Measurements from ENCODE around the gene GRB10.

GRB10 gene

DNA sequence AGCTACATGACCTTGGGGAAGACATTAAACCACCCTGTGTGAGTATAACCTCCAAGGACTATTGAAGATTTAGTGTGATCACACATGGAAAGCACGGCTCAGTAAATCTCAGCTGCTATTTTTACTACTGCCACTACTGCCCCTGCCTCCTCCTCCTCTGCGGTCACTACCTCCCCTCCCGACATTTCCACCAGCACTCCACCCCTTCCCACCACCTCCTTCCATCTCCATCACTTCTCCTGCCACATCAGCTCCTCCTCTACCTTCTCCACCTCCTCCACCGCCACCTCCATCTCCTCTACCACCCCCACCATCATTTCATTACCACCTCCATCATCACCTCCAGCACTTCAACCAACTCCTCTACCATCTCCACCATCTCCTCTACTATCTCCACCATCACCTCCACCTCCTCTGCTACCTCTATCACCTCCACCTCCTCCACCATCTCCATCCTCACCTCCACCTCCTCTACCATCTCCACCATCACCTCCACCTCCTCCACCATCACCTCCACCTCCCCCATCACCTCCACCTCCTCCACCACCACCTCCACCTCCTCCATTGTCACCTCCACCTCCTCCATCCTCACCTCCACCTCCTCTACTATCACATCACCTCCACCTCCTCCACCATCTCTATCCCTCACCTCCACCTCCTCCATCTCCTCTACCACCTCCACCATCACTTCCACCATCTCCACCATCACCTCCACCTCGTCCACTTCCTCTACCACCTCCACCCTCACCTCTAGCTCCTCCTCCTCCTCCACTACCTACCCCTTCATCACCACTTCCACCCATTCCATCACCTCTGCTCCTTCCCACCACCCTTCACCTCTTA lies 69.4 kb downstream of the GRB10 start:
- Histone ChIP-seq H3K27me3 (replicated peaks; ENCODE audit: control insufficient read depth, insufficient read depth, low read length) (no peaks in the 10 kb centered on the region; the same call in none of the 2 replicates), H3K4me3 (replicated peaks; ENCODE audit: low read depth, low read length) (no peak overlapping the region), H3K36me3 (ENCODE audit: control insufficient read depth, insufficient read depth, low read length) (no peaks in the 10 kb centered on the region)
- DNase-seq (ENCODE audit: extremely low read depth, insufficient read length): no peak
- TF ChIP-seq, protein P1, sequence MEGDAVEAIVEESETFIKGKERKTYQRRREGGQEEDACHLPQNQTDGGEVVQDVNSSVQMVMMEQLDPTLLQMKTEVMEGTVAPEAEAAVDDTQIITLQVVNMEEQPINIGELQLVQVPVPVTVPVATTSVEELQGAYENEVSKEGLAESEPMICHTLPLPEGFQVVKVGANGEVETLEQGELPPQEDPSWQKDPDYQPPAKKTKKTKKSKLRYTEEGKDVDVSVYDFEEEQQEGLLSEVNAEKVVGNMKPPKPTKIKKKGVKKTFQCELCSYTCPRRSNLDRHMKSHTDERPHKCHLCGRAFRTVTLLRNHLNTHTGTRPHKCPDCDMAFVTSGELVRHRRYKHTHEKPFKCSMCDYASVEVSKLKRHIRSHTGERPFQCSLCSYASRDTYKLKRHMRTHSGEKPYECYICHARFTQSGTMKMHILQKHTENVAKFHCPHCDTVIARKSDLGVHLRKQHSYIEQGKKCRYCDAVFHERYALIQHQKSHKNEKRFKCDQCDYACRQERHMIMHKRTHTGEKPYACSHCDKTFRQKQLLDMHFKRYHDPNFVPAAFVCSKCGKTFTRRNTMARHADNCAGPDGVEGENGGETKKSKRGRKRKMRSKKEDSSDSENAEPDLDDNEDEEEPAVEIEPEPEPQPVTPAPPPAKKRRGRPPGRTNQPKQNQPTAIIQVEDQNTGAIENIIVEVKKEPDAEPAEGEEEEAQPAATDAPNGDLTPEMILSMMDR (IDR thresholded peaks at IDR 0.05; ENCODE audit: insufficient read depth, low read length, poor library complexity, severe bottlenecking): no peak

DNA sequence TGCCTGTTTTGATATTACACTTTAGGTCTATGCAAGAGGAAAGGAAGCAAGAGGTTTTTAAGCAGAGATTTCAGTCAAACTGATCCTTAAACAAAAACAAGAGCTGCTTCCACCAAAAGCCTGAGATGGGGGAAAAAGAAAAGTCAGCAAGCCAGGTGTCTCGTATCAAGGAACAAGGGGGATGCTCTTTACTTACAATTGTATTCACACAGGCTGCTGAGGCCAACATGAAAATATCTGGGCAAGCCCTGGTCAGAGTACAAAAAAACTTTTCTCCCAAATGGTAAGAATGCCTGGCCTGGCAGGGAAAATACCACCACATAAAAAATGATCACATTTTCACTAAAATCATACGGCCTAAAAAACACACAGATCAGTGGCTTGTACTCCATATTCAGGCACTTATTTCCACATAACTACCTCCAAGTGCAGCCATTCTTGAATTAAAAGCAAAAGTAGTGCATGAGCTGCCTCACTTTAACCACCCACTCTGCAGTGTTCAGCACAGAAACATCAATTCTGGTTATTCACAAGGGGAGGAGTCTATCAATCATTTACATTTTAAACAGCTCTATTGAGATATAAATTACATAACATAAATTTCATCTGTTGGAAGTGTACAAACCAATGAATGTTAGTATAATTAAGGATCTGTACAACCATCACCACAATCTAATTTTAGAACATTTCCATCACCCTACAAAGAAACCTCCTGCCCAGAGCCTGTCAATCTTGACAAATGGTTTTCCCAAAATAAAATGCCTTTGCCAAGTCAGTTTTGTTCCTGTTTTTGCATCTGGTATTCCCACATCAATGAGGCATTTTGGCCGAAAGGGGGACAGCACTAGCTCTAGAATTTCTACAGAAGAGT lies 70.2 kb downstream of the GRB10 start:
- Histone ChIP-seq H3K4me3 (replicated peaks; ENCODE audit: low read depth, low read length) (no peak overlapping the region), H3K27me3 (replicated peaks; ENCODE audit: control insufficient read depth, insufficient read depth, low read length) (no peaks in the 10 kb centered on the region; the same call in none of the 2 replicates), H3K36me3 (ENCODE audit: control insufficient read depth, insufficient read depth, low read length) (no peaks in the 10 kb centered on the region)
- DNase-seq (ENCODE audit: extremely low read depth, insufficient read length): no peak
- TF ChIP-seq, protein P1 (IDR thresholded peaks at IDR 0.05; ENCODE audit: insufficient read depth, low read length, poor library complexity, severe bottlenecking): no peak

GRCh38 chr7:50711271-50712175 lies 71.2 kb downstream of the GRB10 start:
- no peak for DNase-seq (ENCODE audit: extremely low read depth, insufficient read length)
- Histone ChIP-seq H3K27me3 (replicated peaks; ENCODE audit: control insufficient read depth, insufficient read depth, low read length) (no peaks in the 10 kb centered on the region; the same call in none of the 2 replicates), H3K36me3 (ENCODE audit: control insufficient read depth, insufficient read depth, low read length) (no peaks in the 10 kb centered on the region), H3K4me3 (replicated peaks; ENCODE audit: low read depth, low read length) (no peak overlapping the region)
- TF ChIP-seq, protein P1 (IDR thresholded peaks at IDR 0.05; ENCODE audit: insufficient read depth, low read length, poor library complexity, severe bottlenecking): no peak

- H3K4me3 ChIP-seq (replicated peaks; ENCODE audit: low read depth, low read length): no peak overlapping the region
- no peaks in the 10 kb centered on the region; the same call in none of the 2 replicates for H3K27me3 ChIP-seq (replicated peaks; ENCODE audit: control insufficient read depth, insufficient read depth, low read length)
- TF ChIP-seq, protein P1 (IDR thresholded peaks at IDR 0.05; ENCODE audit: insufficient read depth, low read length, poor library complexity, severe bottlenecking): no peak
- DNase-seq (ENCODE audit: extremely low read depth, insufficient read length): no peak
- H3K36me3 ChIP-seq (ENCODE audit: control insufficient read depth, insufficient read depth, low read length): no peaks in the 10 kb centered on the region
Observed at GRCh38 chr7:50710441-50711154, 72.1 kb downstream of the GRB10 start.

DNA sequence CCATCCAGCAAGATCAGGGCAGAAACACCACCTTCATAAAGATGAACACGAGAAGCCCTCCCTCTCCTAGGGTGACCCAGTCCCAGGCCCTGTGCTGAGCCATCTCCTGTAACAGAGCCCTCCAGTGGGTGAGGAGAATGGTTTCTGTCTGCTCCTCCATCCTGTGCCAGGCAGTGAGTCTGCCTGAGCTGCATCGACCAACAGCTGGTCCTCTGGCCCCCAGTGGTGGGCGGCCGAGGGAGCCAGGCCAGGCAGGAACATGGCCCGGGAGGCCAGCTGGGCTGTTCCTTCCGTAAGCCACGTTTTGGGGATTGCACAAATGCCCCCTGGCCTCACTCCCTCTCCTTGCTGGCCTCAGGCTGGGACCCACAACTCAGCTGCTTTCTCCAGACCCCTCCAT lies 73.5 kb downstream of the GRB10 start:
- Histone ChIP-seq H3K27me3 (replicated peaks; ENCODE audit: control insufficient read depth, insufficient read depth, low read length) (no peaks in the 10 kb centered on the region; the same call in 1 of the 2 replicates), H3K36me3 (ENCODE audit: control insufficient read depth, insufficient read depth, low read length) (no peaks in the 10 kb centered on the region), H3K4me3 (replicated peaks; ENCODE audit: low read depth, low read length) (no peak overlapping the region)
- DNase-seq (ENCODE audit: extremely low read depth, insufficient read length): no peak
- TF ChIP-seq, protein P1 (IDR thresholded peaks at IDR 0.05; ENCODE audit: insufficient read depth, low read length, poor library complexity, severe bottlenecking): no peak

Measured in GM06990 (cell line).